HG03196 (cell line): ENCODE results near the gene ZNF827.
"Not testable (repeated sequence)": the region's sequence is repeated elsewhere in the genome, so short reads cannot be mapped to it uniquely, and the experiment has no call there.

Experiments used
- ATAC-seq: cut with Tn5 transposase; IDR thresholded peaks from one replicate; pipeline ENCODE4 v1.9.1; 2021; ENCODE audit not compliant: unreplicated experiment

The ZNF827 gene

DNA sequence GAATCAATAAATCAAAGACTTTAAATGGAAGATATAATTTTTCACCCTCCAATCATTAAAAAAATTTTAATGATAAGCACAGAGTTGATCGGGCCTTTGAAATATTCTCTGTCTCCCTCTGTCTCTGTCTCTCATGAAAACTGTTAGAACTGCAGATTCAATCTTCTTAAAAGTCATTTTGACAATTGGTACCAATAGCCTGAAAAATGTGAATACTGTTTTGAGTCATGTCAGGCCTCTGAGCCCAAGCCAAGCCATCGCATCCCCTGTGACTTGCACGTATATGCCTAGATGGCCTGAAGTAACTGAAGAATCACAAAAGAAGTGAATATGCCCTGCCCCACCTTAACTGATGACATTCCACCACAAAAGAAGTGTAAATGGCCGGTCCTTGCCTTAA lies 106.2 kb downstream of the ZNF827 start:
- not testable (repeated sequence) for ATAC-seq

DNA sequence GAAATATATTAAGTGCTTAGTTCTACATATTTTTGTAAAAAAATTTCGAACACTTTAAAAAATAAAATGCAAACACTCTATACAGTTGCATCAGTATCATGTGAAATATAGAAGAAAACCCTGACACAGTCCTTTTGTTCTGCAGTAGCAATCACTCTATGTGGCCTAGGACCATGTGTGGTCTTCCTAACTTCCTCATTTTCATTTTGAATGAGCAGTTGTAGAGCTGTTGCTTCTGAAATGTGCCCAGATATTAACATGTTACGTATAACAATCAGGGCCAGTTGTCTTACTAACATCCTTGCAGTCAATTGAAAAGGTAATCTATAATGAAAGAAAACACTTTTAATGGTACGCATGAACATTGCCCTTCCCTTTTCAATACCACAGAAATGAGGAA lies 107.9 kb downstream of the ZNF827 start:
- peak; percentile 57 for ATAC-seq

DNA sequence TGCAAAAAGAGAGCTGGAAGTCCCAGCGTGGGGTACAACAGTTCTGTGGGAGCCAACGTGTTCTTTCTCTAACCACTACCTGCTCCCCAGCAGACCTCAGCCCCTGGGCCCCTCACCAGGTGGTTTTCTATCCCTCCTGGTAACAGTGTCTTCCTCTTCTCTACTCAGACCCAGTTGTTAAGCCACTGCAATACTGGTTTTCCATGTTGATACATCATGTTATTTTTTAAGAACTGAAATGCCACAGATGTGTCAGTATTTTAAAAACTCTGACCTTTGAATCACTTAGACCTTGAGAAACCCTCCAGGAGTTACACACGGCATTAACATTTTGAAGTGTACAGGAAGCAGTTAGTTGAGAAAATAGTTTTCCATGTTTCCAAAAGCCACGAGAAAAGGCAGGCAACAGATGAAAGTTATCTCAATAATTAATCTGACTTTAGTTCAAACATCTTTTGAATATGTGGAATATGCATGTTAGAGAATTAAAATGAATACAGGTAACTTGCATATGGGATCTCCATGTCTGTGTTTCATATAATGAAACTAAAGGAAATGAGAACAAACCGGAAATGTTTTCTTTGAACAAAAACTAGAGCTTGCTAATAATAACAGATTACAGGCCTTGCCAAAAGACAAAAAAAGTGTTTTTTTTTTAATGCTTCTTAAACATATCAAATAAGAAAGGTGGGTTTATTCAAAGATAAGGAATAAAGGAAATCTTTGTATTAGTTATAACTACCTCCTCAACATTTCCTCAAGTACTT lies 108.8 kb downstream of the ZNF827 start:
- no peak for ATAC-seq

DNA sequence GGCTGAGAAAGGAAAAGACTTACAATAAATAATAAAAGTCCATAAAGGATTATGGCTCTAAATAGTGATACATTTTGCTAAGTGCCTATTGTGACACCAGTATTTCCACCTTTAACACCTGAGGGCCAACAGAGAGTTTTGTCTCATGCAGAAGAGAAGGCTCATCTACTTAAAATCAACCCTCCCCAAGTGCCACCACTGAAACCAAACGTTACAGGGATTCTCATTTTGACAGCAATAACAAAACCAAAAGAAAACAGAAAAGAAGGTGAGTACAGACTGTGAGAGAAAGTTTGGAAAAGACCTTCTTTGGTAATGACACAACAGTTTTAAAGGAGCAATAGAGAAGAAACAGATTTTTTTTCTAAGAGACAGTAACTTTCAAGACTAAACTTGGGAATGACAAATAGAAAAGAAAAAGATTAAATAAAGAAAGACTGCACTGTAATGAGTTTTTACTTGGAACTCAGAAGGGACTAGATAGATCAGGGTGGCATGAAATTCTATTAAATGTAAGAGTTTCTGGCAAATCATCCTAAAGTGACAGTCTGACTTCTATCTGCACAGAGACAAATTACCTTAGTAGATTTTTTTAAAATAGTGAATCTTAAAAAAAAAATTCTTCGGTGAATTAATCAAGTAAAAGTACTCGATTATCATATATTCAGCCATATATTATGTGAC lies 109.7 kb downstream of the ZNF827 start:
- peak; percentile 70 for ATAC-seq

DNA sequence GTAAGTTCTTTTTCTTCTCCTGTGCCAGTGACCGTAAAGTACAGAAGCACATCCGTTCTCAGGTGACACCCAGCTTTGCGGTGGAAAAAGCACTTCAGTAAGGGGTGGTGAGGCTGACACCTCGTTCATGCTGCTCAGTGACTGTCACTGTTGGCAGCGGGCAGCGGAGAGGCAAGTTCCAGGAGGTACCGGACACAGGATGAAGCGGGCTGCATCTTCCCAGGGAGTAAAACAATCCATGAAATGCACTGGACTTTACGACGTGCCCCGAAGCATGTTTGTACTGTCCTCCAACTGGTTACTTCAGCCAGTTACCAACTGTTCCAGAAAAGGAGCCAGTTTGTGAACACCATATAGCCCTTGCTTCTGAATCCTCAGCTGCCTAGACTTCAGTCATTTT lies 110.7 kb downstream of the ZNF827 start:
- ATAC-seq: no peak

DNA sequence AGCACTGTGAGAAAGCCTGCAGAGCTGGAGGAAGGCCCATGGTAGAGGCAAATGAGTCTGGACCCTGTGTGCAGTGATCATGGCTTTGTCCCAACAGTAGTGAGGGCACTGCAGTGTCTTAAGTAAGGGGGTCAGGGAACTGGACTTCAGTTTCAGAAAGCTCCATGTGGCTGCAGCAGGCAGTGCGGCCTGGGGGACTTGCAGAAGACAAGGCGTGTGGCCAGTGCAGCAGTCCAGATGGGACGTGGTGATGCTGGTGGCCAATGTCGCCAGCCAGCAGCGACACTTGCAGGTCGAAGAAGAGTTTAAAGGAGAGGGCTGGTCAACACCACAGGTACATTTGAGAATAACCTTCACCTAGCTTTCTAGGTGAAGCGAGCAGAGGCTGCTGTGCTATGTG lies 113.4 kb downstream of the ZNF827 start:
- no peak for ATAC-seq

DNA sequence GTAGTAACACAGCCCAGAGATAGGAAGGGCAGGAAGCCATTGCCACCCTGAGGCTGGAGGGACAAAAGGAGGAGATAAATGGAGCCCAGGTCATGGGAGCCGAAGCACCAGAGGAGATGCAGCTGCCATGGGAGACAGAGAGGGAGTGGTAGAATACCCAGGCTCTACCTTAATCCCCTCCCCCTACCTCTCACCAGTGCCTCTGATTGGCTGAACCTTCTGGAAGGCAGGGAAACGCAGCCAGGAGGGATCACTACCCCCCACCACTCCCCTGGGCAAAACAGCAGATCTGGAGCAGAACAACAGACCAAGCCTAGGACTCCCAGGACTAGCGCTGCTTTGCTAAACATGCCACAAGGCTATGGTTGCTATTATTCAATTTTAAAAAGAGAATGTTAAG lies 114.2 kb downstream of the ZNF827 start:
- ATAC-seq: no peak

DNA sequence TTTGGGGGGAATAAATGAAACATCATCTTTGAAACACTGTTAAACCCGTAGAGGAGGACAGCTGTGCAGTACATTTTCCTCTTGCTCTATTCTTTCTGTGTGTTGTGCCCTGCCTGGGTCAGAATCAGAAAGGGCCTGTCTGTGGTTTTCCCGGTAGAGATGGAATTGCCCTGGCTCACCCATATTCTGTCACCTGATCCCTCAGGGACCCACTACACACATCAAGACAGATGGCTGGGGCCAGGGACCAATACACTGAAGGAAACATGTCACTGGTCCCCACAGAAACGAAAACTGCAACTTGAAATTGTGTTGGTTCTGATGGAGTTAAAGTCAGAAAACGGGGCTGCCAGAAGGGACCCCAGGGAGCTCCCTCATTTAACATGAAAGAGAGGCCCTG lies 114.9 kb downstream of the ZNF827 start:
- no peak for ATAC-seq

DNA sequence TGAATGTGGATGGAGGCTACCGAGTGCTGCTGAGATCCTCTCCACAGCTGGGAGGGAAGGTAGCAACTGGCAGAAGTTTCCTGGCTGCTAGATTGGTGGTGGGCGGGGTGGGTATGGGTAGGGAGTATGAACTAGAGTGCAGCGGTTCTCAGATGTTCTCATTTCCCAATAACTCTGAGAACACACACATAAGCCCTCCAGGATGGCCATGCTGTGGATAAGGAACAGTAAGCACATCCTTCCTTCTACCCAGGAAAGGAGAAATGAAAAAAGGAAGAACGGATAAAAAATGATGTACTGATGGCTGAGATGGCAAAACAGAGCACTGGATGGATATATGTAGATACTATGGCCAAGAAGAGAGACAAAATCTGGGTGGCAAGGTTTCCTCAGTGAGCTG lies 116.0 kb downstream of the ZNF827 start:
- no peak for ATAC-seq

DNA sequence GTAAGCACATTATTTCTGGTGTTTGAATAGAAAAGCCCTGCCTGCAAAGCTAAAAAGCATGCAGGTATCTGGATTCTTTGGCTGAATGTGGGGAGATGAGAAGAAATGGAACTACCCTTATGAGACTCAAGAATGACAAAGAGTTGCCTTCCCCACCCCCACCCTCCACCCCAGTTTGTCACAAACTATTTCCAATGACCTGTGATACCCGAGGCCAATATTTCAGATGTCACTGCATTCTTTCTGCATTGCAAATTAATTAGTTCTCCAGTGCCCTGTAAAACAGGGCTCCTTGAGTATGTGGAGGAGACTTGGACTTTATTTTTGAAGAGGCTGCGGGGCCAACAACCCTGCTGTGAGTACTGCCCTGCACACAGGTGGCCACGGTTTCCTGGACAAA lies 116.4 kb downstream of the ZNF827 start:
- ATAC-seq: no peak

DNA sequence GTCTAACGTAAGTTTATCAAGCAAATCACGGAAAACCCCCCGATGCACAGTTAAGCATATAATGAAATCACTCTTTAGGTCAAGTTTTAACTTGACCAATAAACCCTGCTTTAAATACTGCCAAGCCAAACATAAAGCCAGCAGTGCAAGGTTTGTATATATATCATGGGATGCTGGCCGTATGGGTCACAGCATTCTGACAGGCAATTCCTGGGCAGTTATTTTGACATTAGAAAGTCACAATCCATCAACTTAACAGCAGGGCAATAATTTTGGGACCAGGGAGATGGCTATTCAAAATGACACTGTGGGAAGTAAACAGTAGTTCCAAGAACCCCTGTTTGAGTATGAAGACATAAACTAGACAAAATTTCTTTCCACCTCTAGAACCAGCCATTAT lies 116.9 kb downstream of the ZNF827 start:
- no peak for ATAC-seq

DNA sequence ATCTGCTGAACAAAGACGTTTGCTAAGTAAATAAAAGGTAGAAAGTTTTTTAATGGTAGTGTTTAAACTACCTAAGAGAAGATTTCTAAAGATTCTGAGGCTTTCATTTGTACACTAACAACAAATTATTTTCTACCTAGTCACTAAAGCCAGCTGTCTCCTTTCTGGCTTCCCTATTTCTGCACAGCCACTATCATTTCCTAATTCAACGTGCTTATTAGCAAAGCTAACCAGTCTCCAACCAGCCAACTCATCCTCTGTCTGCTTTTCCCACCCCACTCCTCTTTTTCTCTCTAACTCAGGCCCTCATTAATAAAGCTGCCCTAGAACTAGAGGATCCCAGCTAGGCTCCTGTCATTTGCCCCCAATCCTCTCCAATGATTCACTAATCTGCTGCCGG lies 118.2 kb downstream of the ZNF827 start:
- no peak for ATAC-seq

DNA sequence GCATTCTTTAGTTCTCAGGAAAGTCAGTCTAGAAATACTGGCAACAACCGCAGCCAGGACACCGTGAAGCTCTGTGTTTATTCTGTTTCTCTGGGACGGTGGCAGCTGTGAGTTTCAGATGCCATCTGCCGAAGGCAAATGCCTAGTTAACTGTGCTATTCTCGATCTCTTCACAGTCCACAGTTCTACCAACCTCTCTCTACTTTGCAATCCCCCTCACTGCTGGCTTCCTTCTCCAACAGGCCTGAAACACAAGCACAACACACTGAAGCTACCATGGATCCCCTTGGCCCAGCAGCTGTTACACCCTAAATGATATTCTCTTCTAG lies 118.8 kb downstream of the ZNF827 start:
- ATAC-seq: no peak

DNA sequence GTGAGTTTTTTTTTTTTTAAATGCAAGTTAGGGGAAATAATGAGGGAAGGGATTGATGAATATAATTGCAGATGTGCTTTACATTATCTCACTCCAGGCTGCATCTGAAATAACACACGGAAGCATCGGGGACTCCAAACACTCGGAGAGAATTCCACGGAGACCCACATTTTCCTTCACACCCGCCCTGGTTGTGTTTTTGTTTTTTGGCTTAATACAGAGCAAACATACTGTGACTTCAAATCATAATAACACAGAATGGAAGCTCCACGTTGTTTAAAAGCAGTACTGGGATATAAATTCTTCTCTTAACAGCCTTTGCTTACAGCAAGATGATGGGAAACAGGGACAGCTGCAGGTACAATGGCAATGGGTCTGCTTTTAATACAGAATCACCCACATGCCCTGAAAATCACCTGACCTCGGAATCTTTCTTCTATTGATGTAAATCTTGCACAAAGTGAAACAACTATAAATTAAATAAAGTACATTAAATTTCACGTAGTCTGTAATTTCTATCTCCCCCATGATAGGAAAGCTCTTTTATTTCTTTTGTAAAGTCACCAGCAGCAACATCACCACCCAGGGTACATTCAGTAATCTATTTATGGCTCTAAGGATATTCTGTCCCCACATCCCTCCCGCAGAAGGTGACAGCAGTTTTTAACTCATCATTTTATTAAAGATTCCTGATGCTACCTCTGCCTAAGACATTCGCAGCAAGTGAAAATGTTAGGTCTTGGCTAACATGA lies 119.3 kb downstream of the ZNF827 start:
- ATAC-seq: no peak

DNA sequence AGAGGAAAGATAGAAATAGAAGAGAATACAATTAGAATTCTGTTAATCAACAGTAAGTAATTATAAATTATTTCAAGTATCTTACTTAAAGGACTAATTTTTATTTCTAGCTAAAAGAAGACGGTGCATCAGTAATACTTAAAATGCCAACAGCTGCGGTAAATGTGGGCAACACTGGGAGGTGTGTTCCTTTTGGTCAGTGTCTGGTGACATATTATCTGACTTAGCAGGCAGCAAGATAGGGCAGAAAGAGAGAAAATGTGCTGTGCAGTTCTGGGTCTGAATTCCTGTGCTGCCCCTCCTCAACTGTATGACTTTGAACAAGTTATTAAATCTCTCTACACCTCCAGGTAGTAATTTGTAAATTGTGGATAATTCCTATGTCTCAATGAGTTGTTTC lies 120.6 kb downstream of the ZNF827 start:
- no peak for ATAC-seq

DNA sequence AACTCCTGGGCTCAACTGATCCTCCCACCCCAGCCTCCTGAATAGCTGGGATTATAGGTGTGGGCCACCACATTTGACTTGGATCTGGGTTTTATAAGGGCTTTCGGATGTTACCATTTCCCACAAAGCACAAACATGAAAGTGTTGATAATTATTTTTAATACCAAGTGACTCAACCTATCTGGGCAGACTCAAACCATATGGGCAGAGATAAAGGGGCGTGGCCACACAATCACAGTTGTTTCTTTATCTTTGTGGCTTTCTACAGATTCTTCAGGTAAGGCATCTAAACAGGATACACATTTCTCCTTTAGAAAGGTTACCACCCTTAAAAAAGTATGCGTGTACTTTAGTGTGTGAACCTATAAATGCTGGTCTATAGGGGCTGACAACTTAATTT lies 122.5 kb downstream of the ZNF827 start:
- no peak for ATAC-seq

DNA sequence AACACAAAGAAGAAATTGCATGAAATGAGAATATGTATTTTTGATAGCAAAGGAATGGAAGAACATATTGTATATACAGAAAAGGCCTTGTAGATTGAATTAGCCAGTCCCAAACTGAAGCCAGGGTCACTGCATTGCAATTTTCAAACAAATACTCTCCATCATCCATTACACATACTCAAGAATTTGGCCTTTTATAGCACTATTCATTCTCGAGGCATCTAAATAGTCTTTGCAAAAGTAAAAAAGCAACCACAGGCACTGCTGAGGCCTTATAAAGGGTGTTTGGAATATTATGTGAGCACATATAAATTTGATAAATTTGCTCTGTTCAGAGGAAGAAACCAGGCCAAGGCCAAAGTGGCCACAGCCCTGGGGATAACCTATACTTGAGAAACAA lies 123.0 kb downstream of the ZNF827 start:
- ATAC-seq: no peak

DNA sequence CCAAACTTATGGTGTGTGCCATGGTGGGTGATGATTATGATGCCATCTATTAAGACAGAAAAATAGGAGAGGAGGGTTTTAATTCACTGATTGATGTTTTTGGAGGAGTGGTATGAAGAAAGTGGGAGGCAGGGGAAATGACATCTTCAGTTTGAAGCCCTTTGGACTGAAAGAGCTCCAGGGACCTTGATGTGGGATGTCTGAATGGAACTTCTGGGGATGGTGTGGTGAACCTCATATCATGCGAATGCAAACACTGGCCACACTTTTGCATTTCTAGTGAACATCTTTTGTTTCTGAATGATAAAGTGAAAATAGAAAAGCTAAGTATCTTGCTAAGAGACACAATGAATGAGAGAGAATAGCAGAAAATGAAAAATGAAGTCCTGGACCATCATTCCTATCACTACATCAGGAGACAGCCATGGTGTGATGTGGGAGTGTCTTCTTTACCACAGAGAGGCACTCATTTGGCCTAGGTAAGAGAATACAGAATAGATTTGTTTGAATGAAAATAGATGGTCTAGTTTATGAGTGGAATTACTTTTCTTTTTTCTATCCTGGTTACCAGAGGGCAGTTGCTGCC lies 123.5 kb downstream of the ZNF827 start:
- ATAC-seq: no peak

DNA sequence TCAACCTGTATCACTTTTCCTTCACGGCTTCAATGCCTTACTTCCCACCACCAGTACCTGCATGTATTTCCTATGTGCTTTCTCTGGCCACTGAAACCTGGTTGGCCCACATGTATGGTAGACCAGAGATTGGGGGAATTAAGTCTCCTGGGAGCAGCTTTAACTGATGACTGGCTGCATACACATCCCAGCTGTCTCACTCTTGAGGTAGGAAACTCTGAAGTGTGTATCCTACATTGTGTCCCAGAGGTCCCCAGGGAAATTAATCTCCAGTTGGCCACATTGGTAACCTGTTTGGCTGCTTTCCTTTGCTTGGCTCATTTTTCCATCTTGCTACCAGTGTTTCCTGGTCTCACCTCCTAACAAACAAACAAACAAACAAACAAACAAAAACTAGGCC lies 124.4 kb downstream of the ZNF827 start:
- no peak for ATAC-seq

DNA sequence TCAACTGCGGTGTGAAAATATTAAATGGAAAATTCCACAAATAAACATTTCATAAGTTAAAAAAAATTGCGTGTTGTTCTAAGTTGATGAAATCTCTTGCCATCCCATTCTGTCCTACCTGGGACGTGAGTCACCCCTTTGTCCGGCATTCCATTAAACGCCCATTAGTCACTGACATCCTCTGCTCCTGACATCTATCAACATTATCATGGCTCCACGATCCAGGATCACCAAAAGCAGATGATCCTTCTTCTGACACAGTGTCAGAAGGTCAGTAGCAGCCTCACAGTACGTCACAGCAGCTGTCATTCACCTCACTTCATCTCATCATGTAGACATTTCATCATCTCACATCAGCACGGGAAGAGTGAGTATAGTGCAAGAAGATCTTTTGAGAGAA lies 125.7 kb downstream of the ZNF827 start:
- no peak for ATAC-seq

DNA sequence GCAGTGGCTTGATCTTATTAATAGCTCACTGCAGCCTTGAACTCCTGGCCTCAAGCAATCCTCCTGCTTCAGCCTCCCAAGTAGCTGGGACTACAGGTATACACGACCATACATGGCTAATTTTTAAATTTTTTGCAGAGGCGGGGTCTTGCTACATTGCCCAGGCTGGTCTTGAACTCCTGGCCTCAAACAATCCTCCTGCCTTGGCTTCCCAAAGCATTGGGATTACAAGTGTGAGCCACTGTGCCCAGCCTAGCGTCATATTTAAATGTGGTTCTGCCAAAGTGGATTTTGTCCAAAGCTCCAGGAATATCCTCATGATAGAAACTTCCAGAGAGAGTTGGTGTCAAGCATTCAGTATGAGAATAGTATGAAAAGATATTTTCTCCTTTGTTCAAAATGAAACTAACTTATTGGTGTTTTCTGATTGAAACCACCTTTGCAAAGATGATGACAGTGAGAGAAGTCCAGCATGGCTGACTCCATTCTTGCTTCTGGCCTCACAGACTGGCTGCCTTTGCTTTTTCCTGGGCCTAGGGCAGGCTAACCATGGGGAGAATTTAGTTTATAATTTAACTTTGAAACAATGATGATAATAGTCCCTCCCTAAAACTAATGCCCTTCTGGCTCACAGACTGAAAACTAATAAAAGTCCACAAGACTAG lies 129.6 kb downstream of the ZNF827 start:
- no peak for ATAC-seq
